NB4 (cell line): ENCODE data around the gene SLU7.

Source experiments
- DNase-seq: peaks from one replicate; pipeline ENCODE4 v3.0.0; 2010; ENCODE audit warnings: low read depth
- H3K4me3 ChIP-seq: one replicate; pipeline ENCODE4 v1.5.1; 2011; ENCODE audit warnings: mild to moderate bottlenecking, low read depth, low read length, moderate library complexity
- MYC ChIP-seq: IDR thresholded peaks from 2 replicates; pipeline ENCODE4 v1.6.1; 2011; ENCODE audit warnings: low read depth, low read length
- POLR2A ChIP-seq: IDR thresholded peaks from 2 replicates; pipeline ENCODE4 v1.6.1; 2011; ENCODE audit warnings: mild to moderate bottlenecking; ENCODE audit not compliant: insufficient read length; ENCODE audit errors: extremely low read depth
- TF ChIP-seq, protein P1 (sequence below): IDR thresholded peaks from one replicate; pipeline ENCODE4 v1.5.1; 2012; ENCODE audit warnings: low read depth, low read length
- TF ChIP-seq, protein P2 (sequence below): IDR thresholded peaks from 2 replicates; pipeline ENCODE4 v1.6.1; 2011; ENCODE audit warnings: low read depth, low read length

SLU7 gene

DNA sequence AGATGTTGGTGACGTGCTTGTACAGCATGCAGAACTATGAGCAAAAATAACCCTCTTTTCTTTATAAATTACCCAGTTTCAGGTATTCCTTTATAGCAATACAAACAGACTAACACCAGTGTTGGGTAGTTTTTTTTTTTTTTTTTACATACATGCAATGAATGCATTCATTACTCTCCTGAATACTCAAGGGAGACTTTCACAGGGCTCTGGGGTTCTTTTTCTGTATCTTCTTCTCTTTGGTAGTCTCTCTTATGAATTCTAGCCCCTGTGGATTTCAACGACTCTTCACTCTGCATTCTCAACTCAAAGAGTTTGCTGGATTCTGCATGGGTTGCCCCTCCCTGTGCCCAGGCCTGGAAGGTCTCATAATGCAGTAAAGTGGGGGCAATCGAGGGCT is 30.6 kb upstream of the SLU7 start:
- no peak for DNase-seq
- H3K4me3 ChIP-seq = no peak overlapping the region
- no peak for TF ChIP-seq POLR2A
- TF ChIP-seq, protein P1, sequence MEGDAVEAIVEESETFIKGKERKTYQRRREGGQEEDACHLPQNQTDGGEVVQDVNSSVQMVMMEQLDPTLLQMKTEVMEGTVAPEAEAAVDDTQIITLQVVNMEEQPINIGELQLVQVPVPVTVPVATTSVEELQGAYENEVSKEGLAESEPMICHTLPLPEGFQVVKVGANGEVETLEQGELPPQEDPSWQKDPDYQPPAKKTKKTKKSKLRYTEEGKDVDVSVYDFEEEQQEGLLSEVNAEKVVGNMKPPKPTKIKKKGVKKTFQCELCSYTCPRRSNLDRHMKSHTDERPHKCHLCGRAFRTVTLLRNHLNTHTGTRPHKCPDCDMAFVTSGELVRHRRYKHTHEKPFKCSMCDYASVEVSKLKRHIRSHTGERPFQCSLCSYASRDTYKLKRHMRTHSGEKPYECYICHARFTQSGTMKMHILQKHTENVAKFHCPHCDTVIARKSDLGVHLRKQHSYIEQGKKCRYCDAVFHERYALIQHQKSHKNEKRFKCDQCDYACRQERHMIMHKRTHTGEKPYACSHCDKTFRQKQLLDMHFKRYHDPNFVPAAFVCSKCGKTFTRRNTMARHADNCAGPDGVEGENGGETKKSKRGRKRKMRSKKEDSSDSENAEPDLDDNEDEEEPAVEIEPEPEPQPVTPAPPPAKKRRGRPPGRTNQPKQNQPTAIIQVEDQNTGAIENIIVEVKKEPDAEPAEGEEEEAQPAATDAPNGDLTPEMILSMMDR = no peak
- TF ChIP-seq, protein P2, sequence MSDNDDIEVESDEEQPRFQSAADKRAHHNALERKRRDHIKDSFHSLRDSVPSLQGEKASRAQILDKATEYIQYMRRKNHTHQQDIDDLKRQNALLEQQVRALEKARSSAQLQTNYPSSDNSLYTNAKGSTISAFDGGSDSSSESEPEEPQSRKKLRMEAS = no peak
- TF ChIP-seq MYC = no peak

DNA sequence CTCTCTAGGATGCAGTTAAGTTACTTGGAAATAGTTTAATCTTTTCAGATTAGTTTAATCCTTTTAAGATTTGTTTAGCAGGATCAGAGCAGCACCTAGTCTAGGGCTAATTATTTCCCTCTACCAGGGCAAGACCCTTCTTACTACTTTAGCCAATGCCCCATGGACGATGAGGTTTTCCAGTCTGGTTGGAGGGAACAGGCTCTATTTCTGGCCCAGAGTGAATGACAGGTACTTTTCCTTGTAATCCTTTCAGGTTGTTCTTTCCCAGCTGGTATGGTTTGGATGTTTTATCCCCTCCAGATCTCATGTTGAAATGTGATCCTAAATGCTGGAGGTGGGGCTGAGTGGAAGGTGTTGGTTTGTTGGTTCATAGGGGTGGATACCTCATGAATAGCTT is 30.0 kb upstream of the SLU7 start:
- TF ChIP-seq MYC (no peak), POLR2A (no peak)
- TF ChIP-seq, protein P2 = no peak
- TF ChIP-seq, protein P1 = no peak

DNA sequence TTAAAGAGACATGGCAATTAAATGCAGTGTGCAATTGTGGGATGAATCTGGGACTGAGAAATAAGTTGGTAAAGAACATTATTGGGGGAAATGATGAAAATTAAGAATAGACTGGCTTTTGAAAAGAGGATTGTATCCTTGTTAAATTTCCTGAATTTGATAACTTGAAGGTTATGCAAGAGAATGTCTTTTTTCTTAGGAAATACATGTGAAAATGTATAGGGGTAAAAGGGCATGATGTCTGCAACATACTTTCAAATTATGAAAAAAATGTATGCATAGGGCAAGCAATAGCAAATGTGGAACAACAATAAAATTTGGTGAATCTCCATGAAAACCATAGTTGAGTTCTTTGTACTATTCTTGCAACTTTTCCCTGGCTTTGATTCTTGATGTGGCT is 26.9 kb upstream of the SLU7 start:
- TF ChIP-seq MYC (no peak), POLR2A (no peak)
- TF ChIP-seq, protein P1 = no peak
- TF ChIP-seq, protein P2 = no peak
- no peak for DNase-seq
- H3K4me3 ChIP-seq = no peak overlapping the region

More for the DNA sequence above, 30.0 kb upstream of the SLU7 start:
- no peak for DNase-seq
- H3K4me3 ChIP-seq = no peak overlapping the region

DNA sequence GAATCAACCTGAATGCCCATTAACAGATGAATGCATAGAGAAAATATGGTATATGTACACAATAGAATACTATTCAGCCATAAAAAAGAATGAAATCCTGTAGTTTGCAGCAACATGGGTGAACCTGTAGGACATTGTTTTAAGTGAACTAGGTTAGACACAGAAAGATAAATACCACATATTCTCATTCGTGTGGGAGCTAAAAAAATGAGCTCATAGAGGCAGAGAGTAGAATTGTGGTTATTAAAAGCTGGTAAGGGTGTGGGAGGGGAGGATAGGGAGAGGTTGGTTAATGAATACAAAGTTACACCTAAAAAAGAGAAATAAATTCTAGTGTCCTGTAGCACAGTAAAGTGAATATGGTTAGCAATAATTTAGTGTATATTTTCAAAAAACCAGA is 26.3 kb upstream of the SLU7 start:
- TF ChIP-seq POLR2A = no peak
- TF ChIP-seq, protein P2 = no peak
- TF ChIP-seq, protein P1 = no peak
- TF ChIP-seq MYC = no peak

DNA sequence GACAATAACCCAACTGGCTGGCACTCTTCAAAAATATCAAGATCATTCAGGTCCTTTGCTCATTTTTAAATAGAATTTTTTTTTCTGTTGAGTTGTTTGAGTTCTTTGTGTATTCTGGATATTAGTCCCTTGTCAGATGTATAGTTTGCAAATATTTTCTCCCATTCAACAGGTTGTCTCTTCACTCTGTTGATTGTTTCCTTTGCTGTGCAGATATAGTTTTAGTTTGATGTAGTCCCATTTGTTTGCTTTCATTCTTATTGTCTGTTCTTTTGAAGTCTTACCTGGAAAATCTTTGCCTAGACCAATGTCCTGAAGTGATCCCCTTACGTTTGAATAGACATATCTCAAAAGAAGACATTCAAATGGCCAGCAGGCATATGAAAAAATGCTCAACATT is 25.5 kb upstream of the SLU7 start:
- no peak for DNase-seq
- H3K4me3 ChIP-seq = no peak overlapping the region
- TF ChIP-seq, protein P2 = no peak
- TF ChIP-seq, protein P1 = no peak
- TF ChIP-seq POLR2A (no peak), MYC (no peak)

More for the DNA sequence above, 26.3 kb upstream of the SLU7 start:
- no peak overlapping the region for H3K4me3 ChIP-seq
- DNase-seq = no peak
